AG09309 (cell line): ENCODE measurements around the gene GRID2.

Experiments used
- DNase-seq: peaks from one replicate; pipeline ENCODE4 v3.0.0-alpha.2; 2010; ENCODE audit warnings: low read depth
- H3K4me3 ChIP-seq: 2 replicates; pipeline ENCODE4 v1.5.1; 2011; ENCODE audit warnings: mild to moderate bottlenecking, low read depth, low read length, moderate library complexity; ENCODE audit not compliant: control insufficient read depth
- TF ChIP-seq, protein P1 (sequence below): IDR thresholded peaks from 2 replicates; pipeline ENCODE4 v1.5.1; 2011; ENCODE audit warnings: mild to moderate bottlenecking, low read depth, low read length, inconsistent platforms; ENCODE audit not compliant: insufficient read depth, control insufficient read depth; ENCODE audit errors: missing control alignments

Gene GRID2

GRCh38 chr4:92615049-92615448 lies 311.3 kb downstream of the GRID2 start:
- DNase-seq: no peak
- H3K4me3 ChIP-seq: no peak overlapping the region
- TF ChIP-seq, protein P1, sequence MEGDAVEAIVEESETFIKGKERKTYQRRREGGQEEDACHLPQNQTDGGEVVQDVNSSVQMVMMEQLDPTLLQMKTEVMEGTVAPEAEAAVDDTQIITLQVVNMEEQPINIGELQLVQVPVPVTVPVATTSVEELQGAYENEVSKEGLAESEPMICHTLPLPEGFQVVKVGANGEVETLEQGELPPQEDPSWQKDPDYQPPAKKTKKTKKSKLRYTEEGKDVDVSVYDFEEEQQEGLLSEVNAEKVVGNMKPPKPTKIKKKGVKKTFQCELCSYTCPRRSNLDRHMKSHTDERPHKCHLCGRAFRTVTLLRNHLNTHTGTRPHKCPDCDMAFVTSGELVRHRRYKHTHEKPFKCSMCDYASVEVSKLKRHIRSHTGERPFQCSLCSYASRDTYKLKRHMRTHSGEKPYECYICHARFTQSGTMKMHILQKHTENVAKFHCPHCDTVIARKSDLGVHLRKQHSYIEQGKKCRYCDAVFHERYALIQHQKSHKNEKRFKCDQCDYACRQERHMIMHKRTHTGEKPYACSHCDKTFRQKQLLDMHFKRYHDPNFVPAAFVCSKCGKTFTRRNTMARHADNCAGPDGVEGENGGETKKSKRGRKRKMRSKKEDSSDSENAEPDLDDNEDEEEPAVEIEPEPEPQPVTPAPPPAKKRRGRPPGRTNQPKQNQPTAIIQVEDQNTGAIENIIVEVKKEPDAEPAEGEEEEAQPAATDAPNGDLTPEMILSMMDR: no peak

DNA sequence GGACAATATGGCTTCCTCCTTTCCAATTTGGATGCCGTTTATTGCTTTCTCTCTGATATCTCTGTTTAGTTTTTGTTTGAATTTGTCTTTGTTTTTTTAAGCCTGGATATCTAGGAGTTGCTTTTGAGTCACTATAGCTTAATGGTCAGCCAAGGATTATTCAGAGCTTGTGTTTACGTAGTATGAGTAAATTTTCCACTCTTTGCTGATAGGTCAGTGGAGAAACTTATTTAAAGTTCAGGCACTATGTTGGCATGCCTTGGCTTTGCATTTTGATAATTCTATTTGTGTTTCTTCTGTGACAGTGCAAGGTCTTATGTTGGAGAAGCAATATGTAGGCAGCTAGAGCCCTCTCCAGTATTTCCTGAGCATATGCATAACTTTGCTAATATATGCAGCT lies 315.2 kb downstream of the GRID2 start:
- DNase-seq: no peak
- TF ChIP-seq, protein P1: no peak
- no peak overlapping the region for H3K4me3 ChIP-seq

GRCh38 chr4:92629302-92629701 lies 325.5 kb downstream of the GRID2 start:
- H3K4me3 ChIP-seq: no peak overlapping the region
- TF ChIP-seq, protein P1: no peak
- no peak for DNase-seq

DNA sequence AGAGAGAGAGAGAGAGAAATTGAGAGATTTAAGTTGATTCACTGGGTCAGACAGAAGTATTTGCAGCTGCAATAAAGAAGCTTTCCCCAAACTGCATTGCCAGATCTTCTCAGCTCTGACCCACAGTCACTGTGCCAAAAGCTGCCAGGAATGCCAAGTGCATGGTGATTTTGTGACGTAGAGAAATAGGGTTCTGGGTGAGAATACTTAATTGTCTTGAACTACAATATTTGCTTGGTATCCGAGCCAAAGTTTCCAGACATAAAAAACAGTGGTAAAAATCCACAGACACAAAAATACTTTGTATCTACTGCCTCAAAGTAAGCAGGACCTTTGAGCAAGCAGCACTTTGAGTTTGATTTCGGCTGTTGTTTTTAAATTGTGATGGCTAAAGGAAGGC lies 331.1 kb downstream of the GRID2 start:
- no peak overlapping the region for H3K4me3 ChIP-seq
- TF ChIP-seq, protein P1: no peak
- DNase-seq: no peak

GRCh38 chr4:92636038-92636806 lies 332.5 kb downstream of the GRID2 start:
- no peak overlapping the region for H3K4me3 ChIP-seq
- TF ChIP-seq, protein P1: no peak
- DNase-seq: no peak

DNA sequence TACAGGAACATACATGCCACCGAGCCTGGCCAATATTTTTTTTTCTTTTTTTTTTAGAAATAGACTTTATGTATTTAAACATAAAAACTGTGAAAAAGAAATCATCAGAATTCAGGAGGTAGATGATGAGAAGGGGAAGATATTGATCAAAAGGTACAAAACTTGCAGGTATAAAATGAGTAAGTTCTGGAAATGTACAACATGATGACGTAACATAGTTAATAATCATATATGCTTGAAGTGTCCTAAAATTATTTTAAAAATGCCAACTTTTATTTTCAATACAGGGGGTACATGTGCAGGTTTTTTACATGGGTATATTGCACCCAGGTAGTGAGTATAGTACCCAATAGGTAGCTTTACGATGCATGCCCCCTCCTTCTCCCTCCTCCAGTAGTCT lies 337.6 kb downstream of the GRID2 start:
- no peak overlapping the region for H3K4me3 ChIP-seq
- no peak for DNase-seq
- TF ChIP-seq, protein P1: no peak
